Cortex of kidney (tissue), 1 donor: ENCODE data around the gene ASTN2.

Experiments
- DNase-seq: peaks from one replicate; lab custom pipeline; 2025; lab: John Stamatoyannopoulos, UW

Gene ASTN2

DNA sequence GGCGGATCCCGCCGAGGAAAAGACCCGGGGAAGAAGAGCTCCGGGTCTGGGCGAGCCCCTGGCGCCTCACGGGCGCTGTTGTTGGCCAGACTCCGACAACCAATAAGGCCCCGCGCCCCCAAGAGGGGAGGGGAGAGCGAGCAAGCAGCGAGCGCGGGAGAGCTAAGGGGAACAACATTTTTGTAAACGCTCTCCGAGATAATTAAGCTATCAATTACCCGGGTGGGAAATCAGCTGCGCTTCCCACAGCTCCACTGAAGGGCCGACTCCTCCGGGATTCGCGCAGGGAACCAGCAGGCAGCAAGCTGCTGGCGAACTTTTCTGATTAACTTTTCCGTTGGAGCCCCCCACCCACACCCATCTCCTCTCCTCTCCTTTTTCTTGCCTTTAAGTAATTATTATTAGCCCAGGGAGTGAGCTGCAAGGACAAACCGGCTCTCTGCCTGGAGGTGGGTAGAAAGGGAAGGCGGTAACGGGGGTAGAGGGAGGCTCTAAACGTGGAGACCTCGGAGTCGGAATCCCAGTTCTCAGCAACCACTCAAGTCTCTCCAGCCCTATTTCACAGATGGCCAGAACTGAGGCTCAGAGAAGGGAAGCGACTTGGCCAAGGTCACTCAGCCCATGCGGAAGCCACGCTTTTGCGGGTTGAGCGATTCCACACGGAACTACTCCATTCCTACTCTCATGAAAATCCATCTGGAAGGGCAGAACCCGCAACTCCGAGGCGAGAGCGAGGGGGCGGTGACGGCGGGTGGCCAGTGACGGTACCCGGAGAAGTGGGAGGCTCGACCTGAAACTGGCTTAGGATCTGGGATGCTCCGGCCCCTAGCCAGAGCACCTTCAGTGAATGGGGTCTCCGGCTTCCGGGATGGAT, 1.3 kb downstream of the ASTN2 start:
- DNase-seq = no peak

DNA sequence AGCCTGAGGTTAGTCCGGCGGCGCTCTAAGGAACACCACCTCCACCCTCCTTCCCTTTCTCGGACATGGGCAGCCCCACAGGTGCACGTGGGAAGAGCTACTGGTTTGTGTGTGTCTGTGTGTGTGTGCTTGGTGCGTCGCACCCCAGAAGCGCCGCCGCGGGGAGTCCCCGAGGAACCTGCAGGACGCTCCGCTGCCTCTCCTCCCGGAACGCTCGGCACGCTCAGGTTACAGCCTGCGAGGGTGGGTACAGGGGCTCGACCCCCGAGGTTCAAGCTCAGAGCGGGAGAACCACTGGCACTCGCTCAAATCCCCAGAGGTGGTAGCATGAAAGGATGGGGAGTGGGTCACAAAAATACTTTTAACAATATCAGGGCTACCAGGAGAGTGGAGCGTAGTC, 2.0 kb downstream of the ASTN2 start:
- DNase-seq = no peak

DNA sequence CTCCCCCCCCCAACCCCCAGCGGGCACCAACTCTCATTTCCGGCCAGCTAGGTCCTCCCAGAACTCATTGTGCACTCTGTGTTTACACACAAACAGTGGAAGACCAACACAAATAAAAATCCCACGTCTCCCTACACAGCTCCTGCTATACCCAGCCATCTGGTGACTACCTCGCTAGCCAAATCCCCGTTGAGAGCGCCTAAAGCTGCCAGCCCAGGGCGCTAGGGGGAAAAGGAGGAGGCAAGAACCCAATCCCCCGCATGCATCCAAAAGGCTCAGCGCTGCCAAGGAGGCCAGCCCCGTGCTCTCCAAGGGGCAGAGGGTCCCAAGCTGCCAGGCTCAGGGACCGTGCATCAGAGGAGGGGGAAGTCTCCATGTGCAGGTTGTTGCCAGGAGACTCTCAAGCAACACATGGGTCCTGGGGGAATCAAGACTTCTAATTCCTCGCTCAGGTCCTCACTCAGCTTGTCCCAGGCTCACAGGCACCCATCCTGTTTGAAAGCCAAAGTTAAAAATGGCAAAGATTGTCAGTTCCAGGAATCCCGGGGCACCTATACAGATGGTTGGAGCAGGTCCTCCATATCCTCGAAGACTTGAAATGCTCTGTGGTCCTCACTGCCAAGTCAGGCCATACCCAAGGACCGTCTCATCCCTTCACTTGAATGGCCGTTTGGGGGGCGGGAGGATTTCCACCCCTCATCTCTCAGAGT, 2.7 kb downstream of the ASTN2 start:
- no peak for DNase-seq

DNA sequence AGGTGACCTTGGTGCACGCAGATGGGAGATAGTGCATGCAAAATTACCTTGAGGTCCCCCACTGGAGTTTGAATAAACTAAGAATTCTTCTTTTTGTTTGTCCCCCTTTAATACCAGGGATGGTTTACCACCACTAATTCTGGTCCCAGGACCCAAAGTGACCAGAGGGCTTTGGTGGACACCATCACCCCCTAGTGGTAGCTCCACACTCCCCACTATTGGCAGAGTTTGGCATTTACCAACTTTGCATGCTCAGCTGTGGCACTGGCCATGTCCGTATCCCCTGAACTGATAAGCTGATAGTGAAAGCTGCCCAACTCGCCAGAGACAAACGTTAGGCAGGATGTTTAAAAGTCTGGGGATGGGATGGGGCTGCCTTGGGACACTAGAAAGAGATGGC, 3.3 kb downstream of the ASTN2 start:
- no peak for DNase-seq

DNA sequence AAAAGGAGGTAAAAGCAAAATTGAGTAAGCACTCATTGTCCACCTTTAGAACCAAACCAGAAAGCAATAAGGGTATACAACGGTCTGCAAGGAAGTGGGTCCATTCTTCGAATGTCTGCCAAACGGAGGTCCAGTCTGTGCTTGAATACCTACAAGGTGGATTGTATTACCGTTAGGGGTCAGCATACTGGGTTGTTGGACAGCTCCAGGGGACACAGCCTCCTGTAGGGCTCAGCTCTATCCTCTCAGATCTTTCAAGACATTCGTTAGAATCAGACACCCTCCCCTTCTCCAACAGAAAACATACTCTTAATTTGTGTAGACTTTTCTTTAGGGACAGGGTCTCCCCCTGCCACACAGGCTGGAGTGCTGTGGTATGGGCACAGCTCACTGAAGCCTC, 5.5 kb downstream of the ASTN2 start:
- no peak for DNase-seq

GRCh38 chr9:117407436-117408022, 7.3 kb downstream of the ASTN2 start:
- no peak for DNase-seq

DNA sequence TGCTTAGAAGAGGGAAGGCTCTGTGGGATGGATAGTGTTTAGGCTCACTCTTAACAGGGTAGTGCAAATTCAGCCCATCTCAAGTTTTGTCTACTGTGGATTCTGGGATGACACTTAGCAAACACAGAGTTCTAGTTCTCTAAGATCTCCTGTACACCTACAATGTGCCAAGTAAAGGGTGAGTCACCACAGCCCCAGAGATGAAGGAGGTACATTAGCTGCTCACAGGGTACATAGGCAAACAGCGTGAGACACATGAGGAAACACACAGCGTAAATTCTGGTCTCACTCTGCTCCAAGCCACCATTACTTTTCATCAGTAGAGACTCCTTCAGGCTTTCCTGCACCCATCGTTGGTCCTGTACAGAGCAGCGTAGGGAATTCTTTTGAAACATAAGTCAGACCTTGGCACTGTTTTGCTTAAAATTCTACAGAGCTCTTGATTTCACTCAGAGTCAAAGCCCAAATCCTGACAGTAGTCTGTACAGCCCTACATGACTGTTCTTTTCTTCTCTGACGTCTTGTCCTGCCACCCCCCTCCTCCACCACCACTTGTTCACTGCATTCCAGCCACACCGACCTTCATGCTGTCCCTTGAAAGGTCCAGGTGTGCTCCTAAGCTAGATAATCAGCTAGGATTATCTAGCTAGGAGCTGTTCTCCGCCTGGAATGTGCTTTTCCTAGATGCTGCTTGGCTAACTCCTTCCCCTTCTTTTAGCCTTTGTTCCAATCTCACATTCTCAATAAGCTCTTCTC, 8.7 kb downstream of the ASTN2 start:
- no peak for DNase-seq

DNA sequence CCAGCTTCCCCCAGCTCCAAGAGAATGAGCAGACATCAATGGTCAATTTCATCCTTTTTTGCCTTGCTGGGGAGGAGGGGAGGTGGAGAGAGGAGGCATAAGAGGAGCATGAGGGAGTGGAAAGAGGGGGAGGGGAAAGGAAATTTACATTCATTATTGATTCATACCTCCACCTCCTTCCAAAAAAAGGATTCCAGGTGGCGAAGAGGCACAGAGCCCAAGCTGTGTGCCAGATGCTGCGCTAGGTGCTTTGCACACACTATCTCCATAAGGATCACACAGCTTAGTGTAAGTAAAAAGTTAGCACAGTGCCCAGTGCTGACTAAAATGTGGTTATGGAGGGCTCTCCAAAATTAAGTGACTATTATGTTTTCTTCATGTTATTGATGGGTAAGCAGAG, 11.0 kb downstream of the ASTN2 start:
- DNase-seq = no peak

DNA sequence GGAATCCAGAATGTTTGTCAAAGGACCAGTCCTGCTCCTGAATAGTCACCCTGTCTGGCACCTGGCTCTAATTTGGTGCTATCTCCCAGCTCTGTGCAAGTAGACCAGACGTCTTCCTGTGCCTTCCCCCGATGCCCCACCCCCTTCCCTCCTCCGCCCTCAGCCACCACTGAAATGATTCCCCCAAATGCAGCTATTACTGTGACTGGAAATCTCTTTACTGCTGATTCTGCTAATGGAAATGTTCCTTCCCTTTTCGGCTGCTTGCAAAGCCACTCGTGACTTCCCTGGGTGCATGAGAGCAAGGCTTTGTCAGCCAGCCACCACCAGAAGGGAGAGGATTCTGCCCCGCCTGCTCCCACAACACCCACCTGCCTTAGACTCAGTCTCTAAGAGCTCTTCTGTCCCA, 11.4 kb downstream of the ASTN2 start:
- no peak for DNase-seq

DNA sequence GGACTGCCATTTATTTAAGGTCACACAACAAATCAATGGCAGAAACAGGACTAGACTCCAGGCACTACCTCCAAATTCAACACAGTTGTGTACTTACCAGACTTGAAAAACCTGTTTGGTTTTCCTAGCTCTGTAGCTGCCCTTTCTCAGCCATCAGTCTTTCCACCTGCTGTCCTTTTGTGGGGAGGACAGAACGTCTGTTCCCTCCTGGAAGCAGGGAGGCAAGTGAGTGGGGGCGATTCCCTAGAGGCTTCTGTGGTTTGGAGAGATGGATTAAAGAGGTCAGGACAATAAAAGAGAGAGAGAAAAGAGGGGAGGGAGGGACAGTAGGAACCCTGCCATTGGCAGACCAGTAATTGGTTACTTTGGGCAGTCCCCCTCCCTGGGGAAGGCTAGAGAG, 14.7 kb downstream of the ASTN2 start:
- DNase-seq = no peak

DNA sequence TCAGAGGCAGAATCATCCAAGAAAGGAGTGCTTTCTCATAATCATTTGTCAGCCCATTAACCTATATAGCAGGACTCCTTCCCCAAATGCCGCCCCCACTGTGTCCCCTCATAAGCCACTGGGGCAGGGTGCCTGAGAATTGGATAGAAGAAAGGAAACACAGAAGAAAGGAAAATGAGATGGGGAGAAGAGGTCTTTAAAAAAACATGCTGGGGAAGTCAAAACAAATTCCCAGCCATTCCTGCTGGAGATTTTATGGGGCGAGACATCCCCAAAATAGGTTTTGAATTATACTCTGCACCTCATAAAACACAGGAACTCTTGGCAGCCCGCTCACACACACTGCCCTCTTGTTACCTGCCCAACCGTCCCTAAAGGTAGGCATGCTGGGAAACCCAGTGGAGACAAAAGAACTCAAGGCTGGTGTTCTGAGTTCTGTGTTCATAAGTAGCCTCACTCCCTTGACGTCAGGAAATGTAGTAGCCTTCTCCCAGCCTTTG, 19.7 kb downstream of the ASTN2 start:
- no peak for DNase-seq

DNA sequence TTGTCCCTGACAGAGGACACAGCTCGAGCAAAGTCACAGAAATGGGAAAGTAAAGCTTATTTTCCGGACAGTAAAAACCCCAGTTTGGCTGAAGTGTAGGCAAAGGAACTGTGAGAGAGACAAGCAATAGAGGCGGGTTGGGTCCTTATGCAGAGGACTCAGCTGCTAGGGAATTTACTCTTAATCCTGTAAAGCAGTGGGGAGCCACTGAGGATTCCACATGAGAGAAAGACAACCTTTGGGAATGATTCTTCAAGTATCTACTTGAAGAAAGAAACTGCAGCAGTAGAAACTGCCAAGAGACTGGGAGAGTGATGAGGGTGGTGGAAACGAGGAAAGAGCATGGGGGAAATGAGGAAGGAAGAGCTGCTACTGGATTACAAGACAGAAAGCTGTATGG, 20.2 kb downstream of the ASTN2 start:
- DNase-seq = no peak

GRCh38 chr9:117392992-117393391, 21.9 kb downstream of the ASTN2 start:
- no peak for DNase-seq

GRCh38 chr9:117387422-117387821, 27.4 kb downstream of the ASTN2 start:
- no peak for DNase-seq

GRCh38 chr9:117379341-117379740, 35.5 kb downstream of the ASTN2 start:
- no peak for DNase-seq

DNA sequence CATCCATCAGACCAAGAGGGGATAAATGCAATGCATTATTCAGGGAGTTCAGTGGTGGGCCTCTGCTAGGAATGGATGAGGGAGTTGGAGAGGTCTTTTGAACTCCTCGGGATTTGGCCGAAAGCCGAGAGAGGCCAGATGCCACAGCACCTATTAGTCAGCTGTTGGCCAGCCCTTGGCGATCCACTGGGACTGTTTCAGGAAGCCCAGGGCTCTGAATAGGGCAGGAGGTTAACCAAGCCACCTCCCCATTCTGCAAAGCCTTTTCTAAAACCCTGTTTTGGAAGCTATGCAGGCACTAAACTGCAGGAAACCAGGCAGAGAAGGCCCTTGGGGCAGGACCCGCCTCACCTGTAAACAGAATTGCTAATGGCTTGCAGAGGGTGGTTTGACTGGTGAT, 37.8 kb downstream of the ASTN2 start:
- no peak for DNase-seq

DNA sequence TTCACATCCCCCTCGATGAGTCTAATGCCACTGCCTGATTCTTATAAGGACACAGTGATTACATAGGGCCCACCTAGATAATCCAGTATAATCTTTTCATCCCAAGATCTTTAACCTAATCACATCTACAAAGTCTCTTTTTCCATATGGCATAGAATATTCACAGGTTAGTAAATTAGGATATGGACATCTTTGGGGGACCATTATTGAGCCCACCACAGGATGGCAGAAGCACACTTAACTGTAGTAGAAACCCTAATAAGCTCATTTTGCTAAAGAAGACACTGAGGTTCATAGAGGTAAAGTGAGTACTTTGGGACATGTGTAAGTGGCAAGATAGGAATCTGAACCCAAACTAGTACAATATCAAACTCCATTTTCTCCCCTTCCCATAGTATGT, 38.9 kb downstream of the ASTN2 start:
- no peak for DNase-seq

- no peak for DNase-seq
Observed at GRCh38 chr9:117374076-117374725, 40.7 kb downstream of the ASTN2 start.

GRCh38 chr9:117368684-117369230, 46.1 kb downstream of the ASTN2 start:
- DNase-seq = no peak

DNA sequence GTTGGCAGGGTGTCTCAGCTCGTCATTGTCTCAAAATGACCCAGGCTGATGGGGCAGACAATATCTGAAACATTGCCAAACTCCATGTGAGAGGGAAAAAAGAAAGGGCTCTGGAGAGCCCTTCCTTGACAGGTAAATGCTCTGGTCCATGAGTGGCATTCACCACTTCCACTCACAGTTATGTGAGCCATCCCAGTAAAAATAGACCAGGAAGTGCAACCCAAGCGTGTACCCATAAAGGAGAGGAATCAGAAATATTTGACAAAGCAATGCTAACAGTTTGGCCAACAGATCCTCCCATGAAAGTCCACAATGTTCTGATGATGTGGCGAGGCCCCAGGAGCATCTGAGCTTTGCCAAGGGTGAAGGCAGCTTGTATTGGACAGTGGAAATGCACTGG, 49.4 kb downstream of the ASTN2 start:
- DNase-seq = no peak

- DNase-seq = no peak
Observed at GRCh38 chr9:117363006-117363405, 51.9 kb downstream of the ASTN2 start.
